Activated naive CD4-positive, alpha-beta T cell treated with anti-CD3 and anti-CD28 coated beads for 36 hours (primary cell): ENCODE measurements around the gene SUFU. TPM values are rescaled to one million over a fixed set of nuclear protein-coding genes. Genes with fewer than 3 reads are reported as not detected.

Experiments used
- CTCF ChIA-PET: fragments of 350-600 bp; sonication (Branson Sonifier 250); formaldehyde crosslinking; loops from one replicate; lab custom pipeline; 2021; ENCODE audit warnings: antibody characterized with exemption; lab: Charles Lee
- DNase-seq: peaks from one replicate; pipeline ENCODE4 v3.0.0-alpha.2; 2020
- H3K27ac Mint-ChIP-seq: one replicate; pipeline ENCODE4 v1.8.0; 2021; ENCODE audit warnings: mild to moderate bottlenecking, mixed read lengths
- H3K27me3 Mint-ChIP-seq: one replicate; pipeline ENCODE4 v1.8.0; 2021; ENCODE audit warnings: low read depth, mixed read lengths
- H3K36me3 Mint-ChIP-seq: one replicate; pipeline ENCODE4 v1.8.0; 2021; ENCODE audit warnings: low read depth, mixed read lengths
- H3K4me1 Mint-ChIP-seq: one replicate; pipeline ENCODE4 v1.8.0; 2021; ENCODE audit warnings: low read depth, mixed read lengths
- H3K4me3 Mint-ChIP-seq: one replicate; pipeline ENCODE4 v1.8.0; 2021; ENCODE audit warnings: mild to moderate bottlenecking, moderate library complexity, mixed read lengths
- H3K9me3 Mint-ChIP-seq: one replicate; pipeline ENCODE4 v1.8.0; 2021; ENCODE audit warnings: mixed read lengths
- intact Hi-C: fragments of 100-400 bp; cut with micrococcal nuclease; formaldehyde crosslinking; loops from one replicate; pipeline ENCODE4 v1.15.1; 2023
- total RNA-seq, 2 experiments: library from RNA; stranded (reverse); gene quantifications; one replicate each; pipeline ENCODE4 v1.2.3, GENCODE V29; 2021

SUFU gene
- total RNA-seq, 2 experiments from 2014 or later = 6.6 to 7.1 TPM

- intact Hi-C loops = no loop called here
- CTCF ChIA-PET = interaction anchor here (0.7 kb wide), 1 partner anchor 306 kb away, joined by 3 read pairs; no protein-coding TSS in a partner anchor
- peaks cover 12% of the 10 kb centered on the region for H3K4me1 Mint-ChIP-seq
Measured at GRCh38 chr10:102467318-102467717, 36.5 kb upstream of the SUFU start.

GRCh38 chr10:102467971-102468438 is 35.8 kb upstream of the SUFU start:
- H3K27ac Mint-ChIP-seq = no peak overlapping the region
- CTCF ChIA-PET = interaction anchor here (0.6 to 2.3 kb wide), 3 partner anchors 11 to 15 kb away, joined by 3 to 12 read pairs (median 6); no protein-coding TSS in a partner anchor
- no peak overlapping the region for H3K4me3 Mint-ChIP-seq

More at GRCh38 chr10:102467318-102467717, 36.5 kb upstream of the SUFU start:
- Mint-ChIP-seq H3K9me3 (no peaks in the 10 kb centered on the region), H3K4me3 (no peak overlapping the region), H3K36me3 (peaks cover 2% of the 10 kb centered on the region), H3K27ac (no peak overlapping the region), H3K27me3 (no peaks in the 10 kb centered on the region)
- no peak for DNase-seq

GRCh38 chr10:102468683-102469082 is 35.1 kb upstream of the SUFU start:
- DNase-seq = no peak
- intact Hi-C loops = no loop called here
- H3K27ac Mint-ChIP-seq = no peak overlapping the region
- no peaks in the 10 kb centered on the region for H3K27me3 Mint-ChIP-seq
- H3K9me3 Mint-ChIP-seq = no peaks in the 10 kb centered on the region
- H3K4me1 Mint-ChIP-seq = peaks cover 14% of the 10 kb centered on the region
- H3K4me3 Mint-ChIP-seq = no peak overlapping the region
- peaks cover 2% of the 10 kb centered on the region for H3K36me3 Mint-ChIP-seq
- CTCF ChIA-PET = interaction anchor here (0.8 to 2.3 kb wide), 3 partner anchors 11 to 237 kb away, joined by 3 to 12 read pairs (median 6); no protein-coding TSS in a partner anchor

More at GRCh38 chr10:102467971-102468438, 35.8 kb upstream of the SUFU start:
- no peak for DNase-seq
- intact Hi-C loops = no loop called here
- no peaks in the 10 kb centered on the region for H3K27me3 Mint-ChIP-seq
- peaks cover 2% of the 10 kb centered on the region for H3K36me3 Mint-ChIP-seq
- peaks cover 12% of the 10 kb centered on the region for H3K4me1 Mint-ChIP-seq
- no peaks in the 10 kb centered on the region for H3K9me3 Mint-ChIP-seq

DNA sequence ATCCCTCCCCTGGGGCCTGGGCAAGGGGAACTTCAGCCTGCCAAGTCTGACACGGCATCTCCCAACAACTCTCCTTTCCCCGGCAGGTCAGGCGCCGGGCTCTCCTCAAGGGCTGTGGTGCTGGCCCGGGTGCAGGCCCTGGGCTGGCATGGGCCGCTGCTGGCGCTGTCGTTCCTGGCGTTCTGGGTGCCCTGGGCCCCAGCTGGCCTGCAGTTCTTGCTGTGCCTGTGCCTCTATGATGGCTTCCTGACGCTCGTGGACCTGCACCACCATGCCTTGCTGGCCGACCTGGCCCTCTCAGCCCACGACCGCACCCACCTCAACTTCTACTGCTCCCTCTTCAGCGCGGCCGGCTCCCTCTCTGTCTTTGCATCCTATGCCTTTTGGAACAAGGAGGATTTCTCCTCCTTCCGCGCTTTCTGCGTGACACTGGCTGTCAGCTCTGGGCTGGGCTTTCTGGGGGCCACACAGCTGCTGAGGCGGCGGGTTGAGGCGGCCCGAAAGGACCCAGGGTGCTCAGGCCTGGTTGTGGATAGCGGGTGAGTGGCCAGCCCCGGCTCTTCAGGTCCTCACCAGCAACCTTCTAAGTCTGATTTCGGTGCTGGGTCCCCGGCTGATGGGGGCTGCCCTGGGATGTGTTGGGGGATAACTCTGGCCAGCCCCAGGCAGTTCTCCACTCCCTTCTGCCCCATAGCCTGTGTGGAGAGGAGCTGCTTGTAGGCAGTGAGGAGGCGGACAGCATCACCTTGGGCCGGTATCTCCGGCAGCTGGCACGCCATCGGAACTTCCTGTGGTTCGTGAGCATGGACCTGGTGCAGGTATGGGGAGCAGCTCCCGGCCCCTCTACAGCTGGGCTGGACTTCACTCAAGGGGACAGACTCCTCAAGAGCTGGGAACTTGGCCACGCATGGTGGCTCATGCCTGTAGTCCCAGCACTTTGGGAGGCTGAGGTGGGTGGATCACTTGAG is 32.9 kb upstream of the SUFU start:
- CTCF ChIA-PET = interaction anchor here (0.8 to 2.3 kb wide), 2 partner anchors 8 to 239 kb away, joined by 4 to 12 read pairs; no protein-coding TSS in a partner anchor
- intact Hi-C loops = no loop called here
- H3K27me3 Mint-ChIP-seq = no peaks in the 10 kb centered on the region
- peaks cover 7% of the 10 kb centered on the region for H3K36me3 Mint-ChIP-seq
- DNase-seq = no peak
- no peak overlapping the region for H3K27ac Mint-ChIP-seq
- no peaks in the 10 kb centered on the region for H3K9me3 Mint-ChIP-seq
- peaks cover 22% of the 10 kb centered on the region for H3K4me1 Mint-ChIP-seq
- H3K4me3 Mint-ChIP-seq = no peak overlapping the region

DNA sequence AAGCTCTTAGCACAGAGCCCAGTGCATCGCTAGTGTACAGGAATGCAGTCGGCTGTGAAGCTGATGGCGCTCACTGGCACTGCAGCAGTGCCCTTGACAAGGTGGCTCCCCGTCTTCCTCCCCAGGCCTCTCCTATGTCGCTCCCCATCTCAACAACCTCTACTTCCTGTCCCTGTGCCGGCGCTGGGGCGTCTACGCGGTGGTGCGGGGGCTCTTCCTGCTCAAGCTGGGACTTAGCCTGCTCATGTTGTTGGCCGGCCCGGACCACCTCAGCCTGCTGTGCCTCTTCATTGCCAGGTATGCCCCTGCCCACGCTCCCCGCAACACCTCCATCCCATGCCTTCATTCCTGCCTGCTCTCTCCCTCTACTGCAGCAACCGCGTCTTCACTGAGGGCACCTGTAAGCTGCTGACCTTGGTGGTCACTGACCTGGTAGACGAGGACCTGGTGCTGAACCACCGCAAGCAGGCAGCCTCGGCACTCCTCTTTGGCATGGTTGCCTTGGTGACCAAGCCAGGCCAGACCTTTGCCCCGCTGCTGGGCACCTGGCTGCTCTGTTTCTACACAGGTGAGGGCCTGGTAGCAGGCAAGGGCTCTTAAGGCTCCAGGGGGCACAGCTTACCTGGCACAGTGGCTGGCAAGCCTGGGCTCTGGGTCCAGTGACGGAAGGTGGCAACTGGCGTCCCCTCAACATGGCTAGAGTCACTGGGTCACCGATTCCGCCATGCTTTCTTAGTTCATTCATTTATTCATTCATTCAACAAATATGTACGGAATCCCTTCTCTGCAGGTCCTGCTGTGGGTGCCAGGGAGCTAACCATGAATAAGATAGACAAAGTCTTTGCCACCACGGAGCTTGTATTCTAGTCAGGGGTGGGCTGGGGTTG is 30.1 kb upstream of the SUFU start:
- H3K4me1 Mint-ChIP-seq = peaks cover 36% of the 10 kb centered on the region
- H3K4me3 Mint-ChIP-seq = no peak overlapping the region
- no peaks in the 10 kb centered on the region for H3K27me3 Mint-ChIP-seq
- H3K36me3 Mint-ChIP-seq = peaks cover 8% of the 10 kb centered on the region
- peak; percentile 34 for DNase-seq
- no peaks in the 10 kb centered on the region for H3K9me3 Mint-ChIP-seq
- CTCF ChIA-PET = interaction anchor here (0.8 to 3.1 kb wide), 6 partner anchors 51 to 304 kb away, joined by 3 to 12 read pairs (median 4); no protein-coding TSS in a partner anchor
- intact Hi-C loops = no loop called here
- H3K27ac Mint-ChIP-seq = peak overlapping the region; percentile 70

GRCh38 chr10:102475451-102476040 is 28.2 kb upstream of the SUFU start:
- Mint-ChIP-seq H3K9me3 (no peaks in the 10 kb centered on the region), H3K27ac (no peak overlapping the region), H3K36me3 (peaks cover 12% of the 10 kb centered on the region), H3K4me1 (peaks cover 43% of the 10 kb centered on the region), H3K4me3 (no peak overlapping the region), H3K27me3 (no peaks in the 10 kb centered on the region)
- CTCF ChIA-PET = interaction anchor here (0.7 to 5.2 kb wide), 2 partner anchors 77 to 245 kb away, joined by 3 to 36 read pairs; no protein-coding TSS in a partner anchor
- no peak for DNase-seq
- intact Hi-C loops = no loop called here

- H3K9me3 Mint-ChIP-seq = no peaks in the 10 kb centered on the region
- H3K36me3 Mint-ChIP-seq = peaks cover 12% of the 10 kb centered on the region
- H3K27me3 Mint-ChIP-seq = no peaks in the 10 kb centered on the region
- intact Hi-C loops = no loop called here
- H3K4me1 Mint-ChIP-seq = peaks cover 43% of the 10 kb centered on the region
- DNase-seq = no peak
- H3K27ac Mint-ChIP-seq = peak overlapping the region; percentile 31
- CTCF ChIA-PET = interaction anchor here (0.7 to 5.2 kb wide), 3 partner anchors 78 to 246 kb away, joined by 3 to 36 read pairs (median 5); no protein-coding TSS in a partner anchor
- no peak overlapping the region for H3K4me3 Mint-ChIP-seq
Measured at GRCh38 chr10:102476466-102477141, 27.2 kb upstream of the SUFU start.

- Mint-ChIP-seq H3K27ac (peak overlapping the region; percentile 1), H3K27me3 (no peaks in the 10 kb centered on the region), H3K4me1 (peaks cover 24% of the 10 kb centered on the region), H3K9me3 (no peaks in the 10 kb centered on the region), H3K4me3 (no peak overlapping the region), H3K36me3 (peaks cover 15% of the 10 kb centered on the region)
- intact Hi-C loops = loop anchor here (1.0 to 2.0 kb wide), 7 partner anchors 29 to 310 kb away; partner anchors contain the start of gene CUEDC2
- CTCF ChIA-PET = interaction anchor here (0.5 to 5.2 kb wide), 23 partner anchors 10 to 249 kb away, joined by 3 to 37 read pairs (median 6); partner anchors contain the start of genes ACTR1A, C10orf95, FBXL15 and SUFU
- DNase-seq = no peak
Measured at GRCh38 chr10:102479651-102480050, 24.1 kb upstream of the SUFU start.

- Mint-ChIP-seq H3K27ac (no peak overlapping the region), H3K4me1 (peaks cover 21% of the 10 kb centered on the region), H3K9me3 (no peaks in the 10 kb centered on the region), H3K4me3 (no peak overlapping the region), H3K27me3 (no peaks in the 10 kb centered on the region), H3K36me3 (peaks cover 15% of the 10 kb centered on the region)
- CTCF ChIA-PET = interaction anchor here (0.5 to 5.2 kb wide), 13 partner anchors 11 to 250 kb away, joined by 3 to 37 read pairs (median 12); partner anchors contain the start of genes ACTR1A, C10orf95, FBXL15 and SUFU
- DNase-seq = no peak
- intact Hi-C loops = no loop called here
Measured at GRCh38 chr10:102480396-102480795, 23.4 kb upstream of the SUFU start.

DNA sequence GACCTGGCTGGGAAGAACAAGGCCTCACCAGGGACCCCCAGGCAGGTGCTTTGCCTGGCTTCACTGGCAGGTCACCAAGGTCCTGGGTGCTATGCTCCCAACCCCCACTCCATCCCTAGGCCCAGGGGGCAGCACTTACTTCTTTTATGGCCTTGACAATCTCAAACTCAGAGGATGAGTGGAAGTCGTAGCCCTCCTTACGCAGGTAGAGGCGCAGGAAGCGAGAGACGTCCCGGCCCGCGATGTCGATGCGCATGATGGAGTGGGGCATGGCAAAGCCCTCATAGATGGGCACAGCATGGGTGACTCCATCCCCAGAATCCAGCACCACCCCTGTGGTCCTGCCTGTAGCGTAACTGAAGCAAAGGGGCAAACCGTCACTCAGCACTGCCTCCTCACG is 19.8 kb upstream of the SUFU start:
- peaks cover 16% of the 10 kb centered on the region for H3K36me3 Mint-ChIP-seq
- intact Hi-C loops = no loop called here
- peaks cover 4% of the 10 kb centered on the region for H3K4me1 Mint-ChIP-seq
- CTCF ChIA-PET = no interaction called here
- no peaks in the 10 kb centered on the region for H3K27me3 Mint-ChIP-seq
- DNase-seq = no peak
- no peak overlapping the region for H3K27ac Mint-ChIP-seq
- no peak overlapping the region for H3K4me3 Mint-ChIP-seq
- H3K9me3 Mint-ChIP-seq = no peaks in the 10 kb centered on the region
